ENCODE results near the gene TMEM165. TPM values are rescaled to one million over a fixed set of nuclear protein-coding genes. Genes with fewer than 3 reads are reported as not detected.

The TMEM165 gene
- total and polyA plus RNA-seq, 9 of the 15 experiments (the other 6 are each of a cell fraction or from before 2014, with no cell fraction given), result 21.3 to 145 (median 96.8) TPM

- TF ChIP-seq ATF7 (IDR thresholded peaks at IDR 0.05), result no peak
- peak; percentile 29 to 34; a peak in 1 of 4 replicates for TF ChIP-seq TRIM24 (IDR thresholded peaks at IDR 0.05)
- no peak for TF ChIP-seq ZNF41 (CRISPR knock-in tag; conservative IDR thresholded peaks at IDR 0.05)
- no peak for TF ChIP-seq NR2C1 (IDR thresholded peaks at IDR 0.05)
- no peak for TF ChIP-seq NR2C1 (tag; IDR thresholded peaks at IDR 0.05)
- 0 out of 2 replicates have a peak, but pooled peaks have one; percentile 36 for TF ChIP-seq ZNF407 (IDR thresholded peaks at IDR 0.05; ENCODE audit: low read depth)
- no peak for TF ChIP-seq SRSF9 (IDR thresholded peaks at IDR 0.05; ENCODE audit: borderline replicate concordance, low read depth, low read length)
- TF ChIP-seq ZNF12 (CRISPR knock-in tag; IDR thresholded peaks at IDR 0.05), result no peak
- no peak for TF ChIP-seq NR2F6 (CRISPR knock-in tag; IDR thresholded peaks at IDR 0.05)
- TF ChIP-seq ZNF224 (CRISPR knock-in tag; IDR thresholded peaks at IDR 0.05), result no peak
- TF ChIP-seq ZNF561 (CRISPR knock-in tag; conservative IDR thresholded peaks at IDR 0.05), result no peak
- no peak for TF ChIP-seq RBM15 (IDR thresholded peaks at IDR 0.05; ENCODE audit: insufficient read depth, low read length)
- no peak for TF ChIP-seq PPARD (CRISPR knock-in tag; IDR thresholded peaks at IDR 0.05)
- no peak for TF ChIP-seq TFAP4 (CRISPR knock-in tag; IDR thresholded peaks at IDR 0.05; ENCODE audit: borderline replicate concordance)
- TF ChIP-seq NR1H2 (CRISPR knock-in tag; IDR thresholded peaks at IDR 0.05), result no peak
- no peak for TF ChIP-seq FOXP1 (CRISPR knock-in tag; IDR thresholded peaks at IDR 0.05)
- TF ChIP-seq ZNF165 (CRISPR knock-in tag; IDR thresholded peaks at IDR 0.05; ENCODE audit: borderline replicate concordance), result no peak
- TF ChIP-seq L3MBTL2 (IDR thresholded peaks at IDR 0.05), result no peak
- TF ChIP-seq HMG20B (CRISPR knock-in tag; IDR thresholded peaks at IDR 0.05), result no peak
- peak; percentile 93 for TF ChIP-seq HLTF (IDR thresholded peaks at IDR 0.05)
- TF ChIP-seq KLF10 (CRISPR knock-in tag; IDR thresholded peaks at IDR 0.05), result no peak
These were observed 2.0 kb downstream of the TMEM165 start (continued) for GRCh38 chr4:55397520-55398321.
